HUDEP-2 (cell line): ENCODE data around the gene TRMT112.

Experiments
- DNase-seq, 76 experiments: peaks; one replicate each; lab custom pipeline; 2025; ENCODE audit not compliant: unreplicated experiment in 76 of 76; lab: John Stamatoyannopoulos, UW

The TRMT112 gene

GRCh38 chr11:64317325-64317960 lies at the start of gene TRMT112:
TRMT112 (minus strand) TSS chr11:64317559; CDS start chr11:64317526, 33 bp downstream.
- peak in 75 of 76 experiments; percentile 51 to 97 (median 93) for DNase-seq

- DNase-seq: no peak
These were observed 49.4 kb upstream of the TRMT112 start for GRCh38 chr11:64366751-64367150.

- no peak for DNase-seq
These were observed 47.6 kb upstream of the TRMT112 start for GRCh38 chr11:64364911-64365310.

- no peak for DNase-seq
These were observed 47.1 kb upstream of the TRMT112 start for GRCh38 chr11:64364435-64364834.

DNA sequence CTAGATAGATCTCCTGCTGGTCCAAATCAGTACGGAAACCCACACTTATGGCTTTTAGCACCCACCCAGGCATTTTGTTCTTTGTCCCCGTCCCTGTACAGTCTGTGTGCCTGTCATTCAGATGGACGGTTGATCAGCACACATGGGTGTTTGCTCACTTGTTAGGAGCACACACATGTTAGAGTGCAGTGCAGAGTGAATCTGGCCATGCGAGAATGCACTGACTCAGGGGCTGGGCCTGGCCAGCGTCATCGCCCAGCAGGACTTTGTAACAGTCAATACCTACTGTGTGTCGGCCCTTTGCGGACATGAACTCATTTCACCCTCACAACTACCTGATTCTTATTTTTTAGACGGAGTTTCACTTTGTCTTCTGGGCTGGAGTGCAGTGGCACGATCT lies 45.0 kb upstream of the TRMT112 start:
- no peak for DNase-seq

- no peak for DNase-seq
These were observed 44.3 kb upstream of the TRMT112 start for GRCh38 chr11:64361659-64362058.

- DNase-seq: no peak
These were observed 43.1 kb upstream of the TRMT112 start for GRCh38 chr11:64360448-64360921.

DNA sequence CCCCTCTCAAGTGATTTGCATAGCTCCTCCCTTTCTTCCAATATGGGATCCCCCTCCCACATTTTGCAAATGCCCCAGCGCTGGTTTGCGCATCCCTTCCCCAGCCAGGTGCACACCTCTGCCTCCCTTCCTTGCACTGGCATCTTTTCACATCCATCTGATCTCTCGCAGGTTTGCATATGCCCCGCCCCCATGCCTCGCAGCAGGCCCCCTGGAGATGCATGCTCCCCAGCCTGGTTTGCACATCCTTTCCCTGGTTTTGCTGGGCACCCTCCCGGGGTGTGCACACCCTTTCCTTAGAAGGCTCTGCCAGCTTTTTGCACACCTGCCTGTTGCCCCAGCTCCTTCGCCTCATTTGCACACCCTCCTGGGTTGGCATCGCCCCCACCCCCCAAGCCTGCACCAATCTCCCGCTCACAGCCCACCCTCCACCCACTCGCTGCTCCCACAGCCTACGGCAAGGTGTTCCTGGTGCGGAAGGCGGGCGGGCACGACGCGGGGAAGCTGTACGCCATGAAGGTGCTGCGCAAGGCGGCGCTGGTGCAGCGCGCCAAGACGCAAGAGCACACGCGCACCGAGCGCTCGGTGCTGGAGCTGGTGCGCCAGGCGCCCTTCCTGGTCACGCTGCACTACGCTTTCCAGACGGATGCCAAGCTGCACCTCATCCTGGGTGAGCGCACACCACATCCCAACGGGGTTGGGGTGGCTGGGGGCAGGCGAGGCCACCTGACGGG lies 42.5 kb upstream of the TRMT112 start:
- no peak for DNase-seq

DNA sequence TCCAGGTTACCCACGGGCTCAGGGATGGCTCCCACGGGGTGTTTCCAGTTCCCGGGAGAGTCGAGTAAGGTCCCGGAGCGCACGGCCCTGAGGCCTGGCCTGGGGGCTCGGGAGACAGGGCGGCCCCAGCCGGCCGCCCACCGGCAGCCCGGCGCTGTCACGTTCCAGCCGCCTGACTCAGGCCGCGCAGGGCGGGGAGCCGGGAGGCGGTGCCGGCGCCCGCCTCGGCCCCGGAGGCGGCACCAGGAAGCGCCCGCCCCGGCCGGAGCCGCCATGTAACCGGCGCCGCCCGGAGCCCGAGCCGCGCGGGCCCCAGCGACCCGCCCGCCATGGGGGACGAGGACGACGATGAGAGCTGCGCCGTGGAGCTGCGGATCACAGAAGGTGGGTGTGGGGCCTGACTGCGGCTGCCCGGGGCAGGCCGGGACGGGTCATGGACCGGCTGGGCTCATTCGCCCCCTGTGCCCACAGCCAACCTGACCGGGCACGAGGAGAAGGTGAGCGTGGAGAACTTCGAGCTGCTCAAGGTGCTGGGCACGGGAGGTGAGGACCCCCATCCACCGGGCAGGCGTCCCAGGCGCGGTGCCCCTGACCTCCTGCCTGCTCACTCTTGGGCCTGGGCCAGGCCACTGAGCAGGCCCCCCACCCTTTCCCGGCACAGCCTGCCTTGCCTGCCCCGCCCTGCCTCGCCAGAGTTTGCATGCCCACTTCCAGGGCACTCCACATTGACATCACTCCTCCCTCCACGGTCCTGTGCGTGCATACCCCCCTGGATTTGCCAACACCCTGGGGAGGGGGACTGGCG lies 41.8 kb upstream of the TRMT112 start, which contains the start of gene RPS6KA4:
Gene RPS6KA4 (plus strand): TSS at position 256 of the 805 bp plus-strand sequence. CDS start 74 bp downstream, at position 330.
- peak in 39 of 76 experiments; percentile 3 to 51 (median 37) for DNase-seq

GRCh38 chr11:64358536-64358906 lies 41.2 kb upstream of the TRMT112 start:
- DNase-seq: no peak

- peak in 56 of 76 experiments; percentile 1 to 79 (median 46) for DNase-seq
These were observed 40.7 kb upstream of the TRMT112 start for GRCh38 chr11:64357904-64358535.

DNA sequence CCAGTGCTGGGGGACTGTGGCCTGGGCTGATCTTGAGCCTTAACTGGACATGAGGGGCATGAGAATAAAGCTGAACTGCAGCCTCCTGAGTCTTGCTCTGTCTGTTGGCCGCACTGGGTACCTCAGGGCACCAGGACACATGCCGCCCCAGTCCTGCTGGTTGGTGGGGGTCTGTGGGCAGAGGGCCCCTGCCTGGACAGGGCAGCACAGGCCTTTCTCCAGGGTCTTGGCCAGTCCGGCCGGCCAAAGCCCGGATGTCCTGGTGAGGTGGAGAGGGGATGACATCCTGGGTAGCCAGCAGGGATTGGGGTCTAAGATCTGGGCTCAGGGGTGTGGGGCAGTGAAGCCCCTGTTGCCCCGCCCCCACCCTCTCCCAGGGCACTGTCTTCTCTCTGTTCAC lies 40.1 kb upstream of the TRMT112 start:
- no peak for DNase-seq

DNA sequence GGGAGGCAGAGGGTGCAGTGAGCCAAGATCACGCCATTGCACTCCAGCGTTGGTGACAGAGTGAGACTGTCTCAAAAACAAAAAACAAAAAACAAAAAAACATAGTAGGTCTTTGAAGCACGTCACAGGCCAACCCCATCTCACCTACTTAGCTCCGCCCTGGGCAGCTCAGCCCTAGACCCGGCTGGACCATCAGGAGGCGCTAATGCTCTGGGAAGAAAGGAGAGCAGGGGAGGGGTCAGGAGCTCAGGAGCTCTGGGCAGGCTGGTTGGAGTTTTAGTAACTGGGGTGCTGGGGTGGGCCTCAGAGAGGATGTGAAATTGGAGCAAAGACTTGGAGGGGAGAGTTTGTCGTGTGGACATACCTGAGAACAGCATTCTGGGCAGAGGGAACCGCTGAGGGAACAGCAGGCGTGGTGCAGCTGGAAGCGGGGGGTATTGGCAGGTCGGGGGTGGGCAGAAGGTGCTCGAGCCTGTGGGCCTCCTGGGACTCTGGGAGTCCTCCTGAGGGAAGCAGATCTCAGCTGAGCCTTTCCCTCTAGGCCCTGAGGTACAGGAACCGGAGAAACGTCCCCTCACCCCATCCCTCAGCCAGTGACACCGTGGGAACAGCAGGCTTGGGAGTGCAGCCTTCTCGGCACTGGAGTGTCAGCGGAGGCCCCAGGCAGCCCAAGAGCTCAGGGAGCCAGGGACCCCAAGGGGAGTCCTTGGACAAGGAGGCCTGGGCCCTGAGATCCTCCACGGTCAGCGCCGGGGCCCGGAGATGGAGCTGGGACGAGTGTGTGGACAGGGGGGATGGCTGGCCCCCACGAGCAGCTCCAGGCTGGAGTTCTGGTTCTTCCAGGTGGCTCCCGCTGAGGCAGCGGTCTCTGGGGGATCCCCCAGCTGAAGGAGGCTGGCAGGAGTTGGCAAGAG lies 39.4 kb upstream of the TRMT112 start:
- DNase-seq: peak in 64 of 76 experiments; percentile 9 to 78 (median 47)

DNA sequence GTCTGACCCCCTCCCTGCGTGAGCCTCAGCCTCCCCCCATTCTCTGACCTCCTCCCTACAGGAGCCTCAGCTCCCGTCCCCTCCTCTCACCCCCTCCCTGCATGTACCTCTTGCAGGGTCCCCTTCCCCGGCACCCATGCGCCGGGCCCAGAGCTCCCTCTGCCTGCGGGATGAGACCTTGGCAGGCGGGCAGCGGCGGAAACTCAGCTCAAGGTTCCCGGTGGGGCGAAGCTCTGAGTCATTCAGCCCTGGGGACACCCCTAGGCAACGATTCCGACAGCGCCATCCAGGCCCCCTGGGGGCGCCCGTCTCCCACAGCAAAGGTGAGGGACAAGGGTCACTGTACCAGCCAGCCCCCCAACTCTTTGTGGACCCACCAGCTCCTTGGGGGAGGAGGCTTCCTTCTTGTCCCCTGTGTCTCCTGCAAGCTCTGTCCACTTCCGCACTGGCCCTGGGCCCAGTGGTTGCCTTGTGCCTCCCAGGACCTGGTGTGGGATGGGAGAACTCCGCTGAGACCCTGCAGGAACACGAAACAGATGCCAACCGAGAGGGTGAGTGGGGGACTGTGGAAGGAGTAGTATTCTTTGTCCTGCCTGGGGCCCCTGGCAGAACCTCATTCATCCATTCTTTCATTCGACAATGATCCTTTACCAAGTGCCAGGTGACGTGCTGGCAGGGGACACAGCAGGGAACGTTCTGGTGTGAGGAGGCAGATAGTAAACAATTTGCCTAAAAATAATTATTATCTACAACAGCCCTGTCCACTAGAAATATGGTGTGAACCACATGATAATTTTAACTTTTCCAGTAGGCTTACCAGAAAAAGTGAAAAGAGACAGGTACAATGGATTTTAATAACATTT lies 38.0 kb upstream of the TRMT112 start:
- peak in 71 of 76 experiments; percentile 26 to 86 (median 71) for DNase-seq

DNA sequence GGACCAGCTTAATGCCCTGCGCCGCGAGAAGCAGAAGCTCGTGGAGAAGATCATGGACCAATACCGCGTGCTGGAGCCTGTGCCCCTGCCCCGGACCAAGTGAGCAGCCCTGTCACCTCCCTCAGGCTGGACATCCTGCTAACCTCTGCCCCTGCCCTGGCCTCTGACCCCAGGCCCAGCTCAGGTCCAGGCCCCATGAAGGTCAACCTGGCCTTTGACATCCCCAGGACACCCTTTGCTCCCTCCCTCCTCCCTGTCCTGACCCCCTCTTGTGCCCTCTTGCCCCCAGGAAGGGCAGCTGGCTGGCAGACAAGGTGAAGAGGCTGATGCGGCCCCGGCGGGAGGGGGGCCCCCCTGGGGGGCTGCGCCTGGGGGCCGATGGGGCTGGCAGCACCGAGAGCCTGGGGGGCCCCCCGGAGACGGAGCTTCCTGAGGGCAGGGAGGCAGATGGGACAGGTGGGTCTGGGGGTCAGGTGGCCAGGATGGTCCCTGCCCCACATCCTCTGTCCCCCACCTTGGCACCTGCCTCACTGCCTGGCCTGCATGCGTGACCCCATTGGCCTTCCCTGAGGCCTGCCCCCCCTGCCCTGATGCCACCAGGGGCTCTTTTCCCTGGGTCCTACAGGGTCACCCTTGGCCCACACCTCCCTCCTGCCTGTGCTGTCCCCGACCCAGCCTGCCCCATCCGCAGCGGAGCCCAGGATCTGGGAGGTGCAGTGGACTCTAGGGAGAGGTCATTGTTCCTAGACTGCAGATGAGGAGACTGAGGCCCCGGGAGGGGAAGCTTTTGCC lies 36.6 kb upstream of the TRMT112 start:
- no peak for DNase-seq

- no peak for DNase-seq
These were observed 35.8 kb upstream of the TRMT112 start for GRCh38 chr11:64352995-64353714.
